ENCODE measurements around the gene FABP3. TPM values are rescaled to one million over a fixed set of nuclear protein-coding genes. Genes with fewer than 3 reads are reported as not detected.

The FABP3 gene
- under 1 TPM in 1 of 2 experiments, not detected in 1; 0.62 TPM for total RNA-seq

GRCh38 chr1:31373056-31373896, at the start of gene FABP3:
Gene FABP3, minus strand, starts transcription at chr1:31373076. Its CDS starts 62 bp downstream, at chr1:31373014.
- Mint-ChIP-seq H3K27ac (peak within 1 kb of the TSS; percentile 88), H3K4me1 (peaks cover 21% of the 10 kb centered on the region), H3K4me3 (peak within 1 kb of the TSS; percentile 87), H3K9me3 (no peaks in the 10 kb centered on the region), H3K27me3 (peaks cover 3% of the 10 kb centered on the region), H3K36me3 (no peaks in the 10 kb centered on the region)
- DNase-seq, result peak; percentile 55
- peak; percentile 63 for ATAC-seq (ENCODE audit: low read depth)
- POLR2A ChIA-PET, result interaction anchor here (0.5 to 1.3 kb wide), 6 partner anchors 76 to 700 kb away, joined by 3 to 6 read pairs (median 4); partner anchors contain the start of genes PEF1, SNRNP40, TMEM39B and ZCCHC17

GRCh38 chr1:31421371-31422040, 48.6 kb upstream of the FABP3 start:
- peaks cover 5% of the 10 kb centered on the region for H3K4me1 Mint-ChIP-seq
- no peaks in the 10 kb centered on the region for H3K9me3 Mint-ChIP-seq
- ATAC-seq (ENCODE audit: low read depth), result no peak
- peaks cover 21% of the 10 kb centered on the region for H3K27me3 Mint-ChIP-seq
- no peaks in the 10 kb centered on the region for H3K36me3 Mint-ChIP-seq
- H3K27ac Mint-ChIP-seq, result no peak overlapping the region
- POLR2A ChIA-PET, result interaction anchor here (0.7 kb wide), 1 partner anchor 33 kb away, joined by 3 read pairs; no protein-coding TSS in a partner anchor
- no peak overlapping the region for H3K4me3 Mint-ChIP-seq
- no peak for DNase-seq

GRCh38 chr1:31420716-31421115, 47.8 kb upstream of the FABP3 start:
- H3K4me1 Mint-ChIP-seq, result peaks cover 5% of the 10 kb centered on the region
- no peak overlapping the region for H3K27ac Mint-ChIP-seq
- peaks cover 25% of the 10 kb centered on the region for H3K27me3 Mint-ChIP-seq
- POLR2A ChIA-PET, result no interaction called here
- DNase-seq (no peak), ATAC-seq (ENCODE audit: low read depth) (no peak)
- H3K36me3 Mint-ChIP-seq, result no peaks in the 10 kb centered on the region
- H3K9me3 Mint-ChIP-seq, result no peaks in the 10 kb centered on the region
- no peak overlapping the region for H3K4me3 Mint-ChIP-seq

DNA sequence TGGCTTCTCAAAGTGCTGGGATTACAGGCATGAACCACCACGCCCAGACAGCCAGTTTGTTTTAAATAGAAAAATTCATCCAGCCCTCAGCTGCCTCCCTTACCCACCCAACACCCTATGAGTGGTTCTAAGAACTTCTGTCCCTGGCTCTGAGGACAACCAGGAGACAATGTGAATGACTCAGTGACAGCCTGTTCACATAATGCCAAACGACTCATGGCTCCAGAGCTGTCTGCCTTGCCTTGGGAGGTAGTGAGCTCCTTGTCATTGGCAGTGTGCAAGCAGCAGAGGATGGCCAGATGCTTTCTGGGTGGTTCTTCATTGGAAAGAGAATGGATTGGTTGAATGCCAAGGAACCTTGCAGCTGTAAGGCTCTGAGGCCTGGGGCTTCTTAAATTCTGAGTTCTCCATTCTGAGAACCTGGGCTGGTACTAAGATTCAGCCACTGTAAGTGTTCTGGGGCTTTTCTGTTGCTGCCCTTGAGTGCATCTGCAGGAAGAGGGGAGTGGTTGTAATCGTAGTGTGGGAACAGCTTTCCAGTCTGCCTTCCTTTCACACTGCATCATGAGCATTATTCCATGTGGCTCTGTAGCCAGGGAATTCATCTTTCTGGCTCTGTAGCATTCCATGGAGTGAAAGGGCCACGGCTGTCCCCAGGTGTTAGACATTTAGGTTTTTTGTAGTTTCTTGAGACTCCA, 45.9 kb upstream of the FABP3 start:
- POLR2A ChIA-PET, result no interaction called here
- DNase-seq (no peak), ATAC-seq (ENCODE audit: low read depth) (no peak)
- H3K27ac Mint-ChIP-seq, result no peak overlapping the region
- H3K9me3 Mint-ChIP-seq, result no peaks in the 10 kb centered on the region
- H3K36me3 Mint-ChIP-seq, result no peaks in the 10 kb centered on the region
- peaks cover 44% of the 10 kb centered on the region for H3K27me3 Mint-ChIP-seq
- no peak overlapping the region for H3K4me3 Mint-ChIP-seq
- H3K4me1 Mint-ChIP-seq, result peaks cover 6% of the 10 kb centered on the region

- H3K36me3 Mint-ChIP-seq, result no peaks in the 10 kb centered on the region
- no peaks in the 10 kb centered on the region for H3K9me3 Mint-ChIP-seq
- no peak overlapping the region for H3K4me3 Mint-ChIP-seq
- POLR2A ChIA-PET, result no interaction called here
- ATAC-seq (ENCODE audit: low read depth) (no peak), DNase-seq (no peak)
- H3K4me1 Mint-ChIP-seq, result peaks cover 5% of the 10 kb centered on the region
- peaks cover 51% of the 10 kb centered on the region for H3K27me3 Mint-ChIP-seq
- H3K27ac Mint-ChIP-seq, result no peak overlapping the region
These were observed 44.3 kb upstream of the FABP3 start for GRCh38 chr1:31417148-31417547.

DNA sequence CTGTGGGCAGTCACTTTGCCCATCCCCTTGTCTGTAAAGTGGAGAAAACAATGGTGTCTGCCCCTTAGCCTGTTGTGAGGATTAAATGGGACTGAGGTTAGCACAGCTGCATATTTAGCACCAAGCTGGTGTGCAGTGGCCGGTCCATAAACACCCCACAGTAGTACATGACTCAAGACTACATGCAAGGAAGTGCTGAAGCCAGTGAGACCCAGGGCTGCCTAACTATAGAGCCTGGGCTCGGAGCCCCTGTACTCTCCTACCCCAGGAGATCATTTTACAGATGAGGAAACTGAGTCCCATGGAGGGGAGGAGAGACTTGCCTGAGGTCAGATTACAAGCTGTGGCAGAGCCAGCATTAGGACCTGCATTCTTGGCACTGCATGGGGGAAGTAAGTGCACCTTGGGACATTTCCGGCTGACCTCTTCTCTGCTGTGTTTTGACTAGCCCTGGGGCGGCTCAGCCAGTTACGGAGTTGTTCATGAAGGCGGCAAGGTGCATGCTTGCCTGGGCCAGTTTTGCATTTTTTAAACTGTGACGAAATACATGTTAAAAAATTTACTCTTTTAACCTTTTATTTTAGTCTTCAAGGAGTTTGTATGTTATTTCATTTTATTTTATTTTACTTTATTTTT, 43.3 kb upstream of the FABP3 start:
- ATAC-seq (ENCODE audit: low read depth) (no peak), DNase-seq (no peak)
- peaks cover 60% of the 10 kb centered on the region for H3K27me3 Mint-ChIP-seq
- no peaks in the 10 kb centered on the region for H3K9me3 Mint-ChIP-seq
- H3K4me3 Mint-ChIP-seq, result no peak overlapping the region
- H3K4me1 Mint-ChIP-seq, result peaks cover 5% of the 10 kb centered on the region
- POLR2A ChIA-PET, result interaction anchor here (0.7 kb wide), 1 partner anchor 27 kb away, joined by 4 read pairs; no protein-coding TSS in a partner anchor
- H3K27ac Mint-ChIP-seq, result no peak overlapping the region
- no peaks in the 10 kb centered on the region for H3K36me3 Mint-ChIP-seq

DNA sequence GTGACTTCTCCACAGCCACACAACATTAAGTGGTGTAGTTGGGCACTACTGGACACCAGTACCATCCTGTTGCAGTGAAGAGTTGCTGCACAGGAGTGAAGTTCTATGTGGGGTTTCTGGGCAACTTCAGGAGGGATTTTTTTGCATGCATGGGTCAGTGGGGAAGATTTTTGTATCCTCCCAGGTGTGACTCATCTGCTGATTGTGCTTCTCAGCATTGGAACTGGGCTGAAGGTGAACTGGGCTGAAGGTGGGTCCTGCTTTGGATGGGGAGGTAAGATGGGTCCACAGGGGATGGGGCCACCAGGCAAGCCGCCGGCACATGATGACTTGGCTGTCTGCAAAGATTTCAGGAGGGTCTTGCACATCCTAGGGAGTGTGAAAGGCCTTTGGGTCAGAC, 42.8 kb upstream of the FABP3 start:
- H3K4me3 Mint-ChIP-seq, result no peak overlapping the region
- H3K4me1 Mint-ChIP-seq, result peaks cover 5% of the 10 kb centered on the region
- H3K9me3 Mint-ChIP-seq, result no peaks in the 10 kb centered on the region
- ATAC-seq (ENCODE audit: low read depth), result no peak
- no peak for DNase-seq
- POLR2A ChIA-PET, result no interaction called here
- peaks cover 64% of the 10 kb centered on the region for H3K27me3 Mint-ChIP-seq
- no peaks in the 10 kb centered on the region for H3K36me3 Mint-ChIP-seq
- H3K27ac Mint-ChIP-seq, result no peak overlapping the region

DNA sequence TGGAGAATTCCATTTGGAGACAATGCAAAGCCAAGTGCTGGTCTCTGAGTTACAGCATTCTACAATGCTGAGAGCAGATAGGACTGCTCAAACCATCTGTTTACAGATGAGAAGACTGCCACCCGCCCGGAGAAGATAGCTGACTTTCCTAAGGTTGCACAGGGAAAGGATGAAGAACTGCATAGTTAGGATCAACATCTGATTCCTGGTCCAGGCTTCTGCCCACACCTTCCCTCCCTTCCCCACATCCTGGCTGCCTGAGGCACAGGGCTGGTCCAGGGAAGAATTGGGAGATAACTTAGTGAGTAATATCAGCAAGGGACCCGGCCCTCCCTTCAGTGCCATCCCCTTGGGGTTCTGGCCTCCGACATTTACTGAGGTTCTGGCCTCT, 42.1 kb upstream of the FABP3 start:
- H3K27me3 Mint-ChIP-seq, result peaks cover 61% of the 10 kb centered on the region
- H3K27ac Mint-ChIP-seq, result no peak overlapping the region
- POLR2A ChIA-PET, result no interaction called here
- H3K36me3 Mint-ChIP-seq, result no peaks in the 10 kb centered on the region
- peaks cover 5% of the 10 kb centered on the region for H3K4me1 Mint-ChIP-seq
- H3K9me3 Mint-ChIP-seq, result no peaks in the 10 kb centered on the region
- DNase-seq (no peak), ATAC-seq (ENCODE audit: low read depth) (no peak)
- no peak overlapping the region for H3K4me3 Mint-ChIP-seq

GRCh38 chr1:31413405-31414001, 40.6 kb upstream of the FABP3 start:
- POLR2A ChIA-PET, result no interaction called here
- peak overlapping the region; percentile 43 for H3K27ac Mint-ChIP-seq

GRCh38 chr1:31412732-31413404, 40.0 kb upstream of the FABP3 start, which contains the start of gene SERINC2:
Gene SERINC2, plus strand, starts transcription at chr1:31413213. Its CDS starts 53 bp downstream, at chr1:31413266.
- Mint-ChIP-seq H3K27ac (peak within 1 kb of the TSS; percentile 43), H3K4me3 (peak within 1 kb of the TSS; percentile 91), H3K4me1 (peaks cover 5% of the 10 kb centered on the region), H3K36me3 (no peaks in the 10 kb centered on the region), H3K9me3 (no peaks in the 10 kb centered on the region), H3K27me3 (peaks cover 69% of the 10 kb centered on the region)
- ATAC-seq (ENCODE audit: low read depth) (peak; percentile 48), DNase-seq (peak; percentile 43)
- POLR2A ChIA-PET, result no interaction called here

More at GRCh38 chr1:31413405-31414001, 40.6 kb upstream of the FABP3 start:
- peaks cover 69% of the 10 kb centered on the region for H3K27me3 Mint-ChIP-seq
- H3K4me1 Mint-ChIP-seq, result peaks cover 5% of the 10 kb centered on the region
- H3K36me3 Mint-ChIP-seq, result no peaks in the 10 kb centered on the region
- H3K9me3 Mint-ChIP-seq, result no peaks in the 10 kb centered on the region
- peak; percentile 39 for ATAC-seq (ENCODE audit: low read depth)
- H3K4me3 Mint-ChIP-seq, result peak overlapping the region; percentile 91
- DNase-seq, result peak; percentile 48

DNA sequence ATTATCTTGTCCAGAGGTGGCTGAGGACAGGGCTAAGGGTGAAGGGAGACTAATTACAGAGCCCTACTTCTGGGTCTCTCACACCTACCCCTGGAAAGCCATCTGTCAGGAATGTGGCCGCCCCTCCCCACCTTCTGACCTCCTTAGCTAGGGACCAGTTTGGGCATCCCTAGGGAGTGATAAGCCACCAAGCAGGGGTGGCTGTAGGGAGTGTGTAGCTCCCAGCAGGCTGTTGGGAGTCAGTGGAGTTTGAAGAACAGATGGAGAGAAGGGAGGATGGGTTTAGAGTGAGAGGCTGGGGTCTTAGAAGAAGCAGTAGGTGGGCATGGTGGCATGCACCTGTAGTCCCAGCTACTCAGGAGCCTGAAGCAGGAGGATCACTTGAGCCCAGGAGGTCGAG, 39.3 kb upstream of the FABP3 start:
- H3K27ac Mint-ChIP-seq, result no peak overlapping the region

DNA sequence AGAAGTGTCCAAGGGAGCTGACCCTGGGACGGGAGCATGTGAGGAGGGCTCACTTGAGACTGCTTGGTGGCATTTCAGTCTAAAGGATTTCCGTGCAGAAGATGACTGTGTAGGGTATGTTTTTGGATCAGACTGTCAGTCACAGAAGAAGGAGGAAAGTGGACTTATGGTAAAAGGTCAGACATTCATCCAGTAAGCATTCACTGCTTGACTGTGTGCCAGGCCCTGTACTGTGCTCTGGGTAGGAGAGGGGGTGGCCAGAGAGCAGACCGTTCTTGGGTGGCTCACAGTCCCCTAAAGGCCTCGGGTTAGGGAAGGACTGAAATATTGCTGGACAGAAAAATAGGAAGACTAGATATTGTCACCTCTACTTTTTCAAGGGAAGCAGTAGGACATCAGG, 38.0 kb upstream of the FABP3 start:
- H3K4me1 Mint-ChIP-seq, result peaks cover 5% of the 10 kb centered on the region
- no peak overlapping the region for H3K27ac Mint-ChIP-seq
- no peaks in the 10 kb centered on the region for H3K36me3 Mint-ChIP-seq
- H3K27me3 Mint-ChIP-seq, result peaks cover 56% of the 10 kb centered on the region
- H3K4me3 Mint-ChIP-seq, result no peak overlapping the region
- POLR2A ChIA-PET, result no interaction called here
- ATAC-seq (ENCODE audit: low read depth), result no peak
- no peaks in the 10 kb centered on the region for H3K9me3 Mint-ChIP-seq
- DNase-seq, result no peak

More for the DNA sequence above, 39.3 kb upstream of the FABP3 start:
- Mint-ChIP-seq H3K9me3 (no peaks in the 10 kb centered on the region), H3K4me1 (peaks cover 5% of the 10 kb centered on the region), H3K36me3 (no peaks in the 10 kb centered on the region), H3K27me3 (peaks cover 65% of the 10 kb centered on the region), H3K4me3 (peak overlapping the region; percentile 37)
- ATAC-seq (ENCODE audit: low read depth) (no peak), DNase-seq (no peak)
- POLR2A ChIA-PET, result no interaction called here
